Neural cell (in vitro differentiated cells): Measurements from ENCODE around the gene PIGBOS1. TPM values are rescaled to one million over a fixed set of nuclear protein-coding genes. Genes with fewer than 3 reads are reported as not detected.

ENCODE experiments used
- H2AFZ ChIP-seq: fragments of 200-600, 300-800 bp; sonication (generic), shearing (Covaris generic); 2 replicates; pipeline ENCODE4 v1.6.0; 2014; ENCODE audit warnings: low read depth, mild to moderate bottlenecking, antibody characterized with exemption, low read length, moderate library complexity
- H3F3A ChIP-seq: fragments of 200-600 bp; shearing (Covaris generic); 2 replicates; pipeline ENCODE4 v1.6.1; 2016; ENCODE audit warnings: mild to moderate bottlenecking, moderate library complexity, mixed read lengths, antibody characterized with exemption, low read length; ENCODE audit not compliant: insufficient read depth, poor library complexity, severe bottlenecking
- H3K27ac ChIP-seq: fragments of 200-600, 300-800 bp; sonication (generic), shearing (Covaris generic); 2 replicates; pipeline ENCODE4 v1.5.1; 2014; ENCODE audit warnings: mild to moderate bottlenecking, low read length, moderate library complexity
- H3K27me3 ChIP-seq: fragments of 300-800, 200-600 bp; sonication (generic), shearing (Covaris generic); 2 replicates; pipeline ENCODE4 v1.6.0; 2014; ENCODE audit warnings: mild to moderate bottlenecking, low read depth, low read length, moderate library complexity; ENCODE audit not compliant: insufficient read depth
- H3K36me3 ChIP-seq: fragments of 300-800, 200-600 bp; sonication (generic), shearing (Covaris generic); 2 replicates; pipeline ENCODE4 v1.5.1; 2014; ENCODE audit warnings: mild to moderate bottlenecking, antibody characterized with exemption, low read length, moderate library complexity; ENCODE audit not compliant: insufficient read depth
- H3K4me2 ChIP-seq: fragments of 300-800, 200-600 bp; sonication (generic), shearing (Covaris generic); 2 replicates; pipeline ENCODE4 v1.6.0; 2014; ENCODE audit warnings: mild to moderate bottlenecking, low read length
- H3K4me3 ChIP-seq: fragments of 300-800, 200-600 bp; sonication (generic), shearing (Covaris generic); 2 replicates; pipeline ENCODE4 v1.5.1; 2014; ENCODE audit warnings: mild to moderate bottlenecking, low read length, moderate library complexity
- H3K79me2 ChIP-seq: fragments of 200-600 bp; shearing (Covaris generic); replicated peaks from 2 replicates; pipeline ENCODE4 v1.6.0; 2014; ENCODE audit warnings: mild to moderate bottlenecking, low read length, moderate library complexity; ENCODE audit not compliant: insufficient read depth
- H3K9ac ChIP-seq: fragments of 300-800, 200-600 bp; sonication (generic), shearing (Covaris generic); 2 replicates; pipeline ENCODE4 v1.6.1; 2016; ENCODE audit warnings: mild to moderate bottlenecking, low read length, mixed read lengths
- H3K9me2 ChIP-seq: fragments of 200-600 bp; shearing (Covaris generic); 2 replicates; pipeline ENCODE4 v1.6.1; 2016; ENCODE audit warnings: mild to moderate bottlenecking, low read length, mixed read lengths; ENCODE audit not compliant: insufficient read depth
- H3K9me3 ChIP-seq: fragments of 200-600, 300-800 bp; sonication (generic), shearing (Covaris generic); 2 replicates; pipeline ENCODE4 v1.6.1; 2016; ENCODE audit warnings: mild to moderate bottlenecking, mixed run types, low read length, moderate library complexity, mixed read lengths
- H4K20me1 ChIP-seq: fragments of 200-600 bp; shearing (Covaris generic); 2 replicates; pipeline ENCODE4 v1.6.1; 2016; ENCODE audit warnings: mild to moderate bottlenecking, mixed run types; ENCODE audit not compliant: insufficient read depth
- EP300 ChIP-seq: fragments of 450-650 bp; conservative IDR thresholded peaks from 2 replicates; pipeline ENCODE4 v1.6.1; 2014; ENCODE audit warnings: antibody characterized with exemption, mild to moderate bottlenecking, moderate library complexity; ENCODE audit not compliant: poor library complexity, severe bottlenecking
- EZH2 ChIP-seq: fragments of 200-600, 300-800 bp; shearing (Covaris generic), sonication (generic); IDR thresholded peaks from 2 replicates; pipeline ENCODE4 v1.6.1; 2014; ENCODE audit warnings: antibody characterized with exemption, low read length, borderline replicate concordance, mild to moderate bottlenecking; ENCODE audit not compliant: insufficient read depth, poor library complexity, severe bottlenecking
- MXI1 ChIP-seq: fragments of 450-650 bp; conservative IDR thresholded peaks from 2 replicates; pipeline ENCODE4 v1.6.1; 2014; ENCODE audit warnings: antibody characterized with exemption, mild to moderate bottlenecking; ENCODE audit not compliant: poor library complexity, severe bottlenecking
- POLR2AphosphoS5 ChIP-seq: IDR thresholded peaks from 2 replicates; pipeline ENCODE4 v1.6.1; 2012
- RAD21 ChIP-seq: fragments of 450-650 bp; conservative IDR thresholded peaks from 2 replicates; pipeline ENCODE4 v1.6.1; 2014; ENCODE audit warnings: antibody characterized with exemption, mild to moderate bottlenecking, moderate library complexity
- REST ChIP-seq: IDR thresholded peaks from 2 replicates; pipeline ENCODE4 v1.6.1; 2012; ENCODE audit warnings: borderline replicate concordance
- SMC3 ChIP-seq: fragments of 450-650 bp; conservative IDR thresholded peaks from 2 replicates; pipeline ENCODE4 v1.6.1; 2014; ENCODE audit warnings: antibody characterized with exemption, mild to moderate bottlenecking, moderate library complexity; ENCODE audit not compliant: poor library complexity
- TAF1 ChIP-seq: IDR thresholded peaks from 2 replicates; pipeline ENCODE4 v1.6.1; 2012; ENCODE audit warnings: low read depth
- polyA plus RNA-seq: library from polyadenylated mRNA; depleted of rRNA; stranded (reverse); fragments of >200 nt; gene quantifications from 2 replicates; pipeline ENCODE4 v1.2.3, GENCODE V29; 2014
- TF ChIP-seq, protein P1 (sequence below): fragments of 450-650 bp; IDR thresholded peaks from 2 replicates; pipeline ENCODE4 v1.5.1; 2014; ENCODE audit warnings: antibody characterized with exemption, mild to moderate bottlenecking, moderate library complexity; ENCODE audit not compliant: poor library complexity, severe bottlenecking

Gene PIGBOS1
- polyA plus RNA-seq, 1 donor from 2014 or later = 16.4 TPM

- Histone ChIP-seq H3K4me2 (no peak overlapping the region), H3K4me3 (no peak overlapping the region), H3K36me3 (no peaks in the 10 kb centered on the region), H3K27me3 (no peaks in the 10 kb centered on the region), H3K27ac (no peak overlapping the region), H3K79me2 (no peaks in the 10 kb centered on the region), H3F3A (no peaks in the 10 kb centered on the region), H3K9me2 (no peaks in the 10 kb centered on the region), H4K20me1 (no peaks in the 10 kb centered on the region), H3K9ac (no peak overlapping the region), H2AFZ (no peak overlapping the region), H3K9me3 (no peaks in the 10 kb centered on the region)
- TF ChIP-seq EZH2 (no peak), REST (no peak), MXI1 (no peak), POLR2AphosphoS5 (no peak), EP300 (no peak), TAF1 (no peak), SMC3 (no peak), RAD21 (no peak)
- TF ChIP-seq, protein P1, sequence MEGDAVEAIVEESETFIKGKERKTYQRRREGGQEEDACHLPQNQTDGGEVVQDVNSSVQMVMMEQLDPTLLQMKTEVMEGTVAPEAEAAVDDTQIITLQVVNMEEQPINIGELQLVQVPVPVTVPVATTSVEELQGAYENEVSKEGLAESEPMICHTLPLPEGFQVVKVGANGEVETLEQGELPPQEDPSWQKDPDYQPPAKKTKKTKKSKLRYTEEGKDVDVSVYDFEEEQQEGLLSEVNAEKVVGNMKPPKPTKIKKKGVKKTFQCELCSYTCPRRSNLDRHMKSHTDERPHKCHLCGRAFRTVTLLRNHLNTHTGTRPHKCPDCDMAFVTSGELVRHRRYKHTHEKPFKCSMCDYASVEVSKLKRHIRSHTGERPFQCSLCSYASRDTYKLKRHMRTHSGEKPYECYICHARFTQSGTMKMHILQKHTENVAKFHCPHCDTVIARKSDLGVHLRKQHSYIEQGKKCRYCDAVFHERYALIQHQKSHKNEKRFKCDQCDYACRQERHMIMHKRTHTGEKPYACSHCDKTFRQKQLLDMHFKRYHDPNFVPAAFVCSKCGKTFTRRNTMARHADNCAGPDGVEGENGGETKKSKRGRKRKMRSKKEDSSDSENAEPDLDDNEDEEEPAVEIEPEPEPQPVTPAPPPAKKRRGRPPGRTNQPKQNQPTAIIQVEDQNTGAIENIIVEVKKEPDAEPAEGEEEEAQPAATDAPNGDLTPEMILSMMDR = no peak
These were observed 25.3 kb upstream of the PIGBOS1 start for GRCh38 chr15:55344206-55344605.

- no peaks in the 10 kb centered on the region for H3F3A ChIP-seq
- H3K79me2 ChIP-seq = no peaks in the 10 kb centered on the region
- no peak overlapping the region for H3K27ac ChIP-seq
- H3K9me2 ChIP-seq = no peaks in the 10 kb centered on the region
- H3K9me3 ChIP-seq = no peaks in the 10 kb centered on the region
- H3K36me3 ChIP-seq = no peaks in the 10 kb centered on the region
- no peak overlapping the region for H3K4me3 ChIP-seq
- no peaks in the 10 kb centered on the region for H3K27me3 ChIP-seq
- no peak overlapping the region for H3K9ac ChIP-seq
- no peaks in the 10 kb centered on the region for H4K20me1 ChIP-seq
- no peak overlapping the region for H2AFZ ChIP-seq
- TF ChIP-seq REST (no peak), TAF1 (no peak), MXI1 (no peak), SMC3 (no peak), RAD21 (no peak), POLR2AphosphoS5 (no peak), EP300 (no peak), EZH2 (no peak)
- TF ChIP-seq, protein P1 = no peak
- no peak overlapping the region for H3K4me2 ChIP-seq
These were observed 24.2 kb upstream of the PIGBOS1 start for GRCh38 chr15:55343168-55343567.
